Stimulated activated CD4-positive, alpha-beta T cell treated with anti-CD3 and anti-CD28 coated beads, TNF-alpha, amount 100 ng/mL, for 1 hour (primary cell): ENCODE data around the gene APLP2.
A peak's percentile ranks its signal among the peaks of the same experiment; 100 is the strongest.

Experiments
- DNase-seq, 3 donors: peaks; one replicate each; pipeline ENCODE4 v3.0.0-alpha.2; 2020; ENCODE audit warnings: low read depth in 3 of 3, low spot score in 1 of 3

The APLP2 gene

GRCh38 chr11:130115218-130115617, 45.5 kb downstream of the APLP2 start:
- no peak for DNase-seq

GRCh38 chr11:130118165-130118564, 48.5 kb downstream of the APLP2 start:
- DNase-seq = no peak

GRCh38 chr11:130118636-130119387, 49.1 kb downstream of the APLP2 start:
- DNase-seq = no peak

GRCh38 chr11:130120045-130120444, 50.4 kb downstream of the APLP2 start:
- no peak for DNase-seq

GRCh38 chr11:130121445-130121978, 51.8 kb downstream of the APLP2 start:
- no peak for DNase-seq

- no peak for DNase-seq
These were observed 52.5 kb downstream of the APLP2 start for GRCh38 chr11:130122141-130122575.

GRCh38 chr11:130123414-130124040, 53.8 kb downstream of the APLP2 start:
- DNase-seq = no peak

GRCh38 chr11:130124096-130124495, 54.4 kb downstream of the APLP2 start:
- DNase-seq = no peak

- DNase-seq = no peak
These were observed 55.9 kb downstream of the APLP2 start for GRCh38 chr11:130125638-130126037.

- no peak for DNase-seq
These were observed 56.8 kb downstream of the APLP2 start for GRCh38 chr11:130126516-130126915.

- no peak for DNase-seq
These were observed 57.8 kb downstream of the APLP2 start for GRCh38 chr11:130127509-130127908.

GRCh38 chr11:130128626-130129025, 58.9 kb downstream of the APLP2 start:
- no peak for DNase-seq

- DNase-seq = no peak
These were observed 60.2 kb downstream of the APLP2 start for GRCh38 chr11:130129922-130130321.

GRCh38 chr11:130131961-130132850, 62.5 kb downstream of the APLP2 start:
- DNase-seq = peak in 2 of 3 donors; percentile 10 to 33

- DNase-seq = no peak
These were observed 64.0 kb downstream of the APLP2 start for GRCh38 chr11:130133716-130134115.

GRCh38 chr11:130136107-130136506, 66.4 kb downstream of the APLP2 start:
- DNase-seq = no peak

- no peak for DNase-seq
These were observed 68.3 kb downstream of the APLP2 start for GRCh38 chr11:130137999-130138398.

- no peak for DNase-seq
These were observed 69.7 kb downstream of the APLP2 start for GRCh38 chr11:130139401-130139800.

GRCh38 chr11:130141561-130142341, 72.1 kb downstream of the APLP2 start:
- no peak for DNase-seq

- no peak for DNase-seq
These were observed 74.4 kb downstream of the APLP2 start for GRCh38 chr11:130144141-130144540.

GRCh38 chr11:130144861-130145281, 75.2 kb downstream of the APLP2 start:
- no peak for DNase-seq
